GM12878 (cell line): ENCODE results near the gene FHOD3. TPM values are rescaled to one million over a fixed set of nuclear protein-coding genes. Genes with fewer than 3 reads are reported as not detected.

Source experiments
- ATAC-seq: fragments of 200-7000 bp; cut with Tn5 transposase; 3 replicates; pipeline ENCODE4 v1.9.1; 2020; ENCODE audit warnings: mild to moderate bottlenecking, moderate library complexity
- BruUV-seq: library from RNA; stranded (reverse); fragments of 400-500 nt; replicated peaks from 2 replicates; lab custom pipeline; 2021; lab: Mats Ljungman, UMichigan
- CTCF ChIA-PET: fragments of 300-600 bp; sonication (Branson Sonifier 250); formaldehyde crosslinking; extraction: SDS; loops from one replicate; lab custom pipeline; 2021; ENCODE audit warnings: inconsistent platforms; lab: Yijun Ruan, JAX
- POLR2A ChIA-PET: fragments of 350-600 bp; formaldehyde crosslinking; extraction: SDS; loops from one replicate; lab custom pipeline; 2021; ENCODE audit warnings: inconsistent platforms; lab: Charles Lee
- RAD21 ChIA-PET: fragments of 300-600 bp; sonication (Branson Sonifier 250); formaldehyde crosslinking; loops from one replicate; lab custom pipeline; 2023; ENCODE audit warnings: antibody characterized with exemption; ENCODE audit not compliant: unreplicated experiment; lab: Charles Lee
- SMC1A ChIA-PET: fragments of 300-600 bp; sonication (Branson Sonifier 250); formaldehyde crosslinking; loops from one replicate; lab custom pipeline; 2023; ENCODE audit not compliant: unreplicated experiment, uncharacterized antibody; lab: Charles Lee
- DNase-seq: peaks from one replicate; pipeline ENCODE4 v3.0.0-alpha.2; 2011; ENCODE audit warnings: low read depth, low spot score
- FAIRE-seq: peaks from 3 replicates; lab custom pipeline; 2011; peaks lifted over from hg19 to GRCh38; lab: Jason Lieb, UNC
- H2AFZ ChIP-seq: 2 replicates; pipeline ENCODE4 v1.6.0; 2011; ENCODE audit warnings: low read depth, low read length, control low read depth; ENCODE audit not compliant: control insufficient read depth
- H3K27ac ChIP-seq: 2 replicates; pipeline ENCODE4 v1.5.1; 2011; ENCODE audit warnings: control low read depth; ENCODE audit not compliant: control insufficient read depth, insufficient read depth
- H3K27me3 ChIP-seq, 2 experiments: replicated peaks in 1 of 2; 2 replicates each; pipeline versions ENCODE4 v1.6.0 to v1.6.1; 2011; ENCODE audit warnings: low read length in 1 of 2; ENCODE audit not compliant: control insufficient read depth in 2 of 2, insufficient read depth in 2 of 2
- H3K36me3 ChIP-seq, 2 experiments: 2 replicates each; pipeline ENCODE4 v1.5.1; 2011; ENCODE audit warnings: low read length in 1 of 2; ENCODE audit not compliant: control insufficient read depth in 2 of 2, insufficient read depth in 2 of 2
- H3K4me1 ChIP-seq: 2 replicates; pipeline ENCODE4 v1.6.1; 2011; ENCODE audit warnings: mild to moderate bottlenecking, low read length, moderate library complexity, mixed read lengths; ENCODE audit not compliant: control insufficient read depth, insufficient read depth
- H3K4me2 ChIP-seq: 2 replicates; pipeline ENCODE4 v1.6.0; 2011; ENCODE audit warnings: control low read depth; ENCODE audit not compliant: control insufficient read depth, insufficient read depth
- H3K4me3 ChIP-seq: fragments of 200-600 bp; sonication (generic); 2 replicates; pipeline ENCODE4 v1.5.1; 2016
- H3K79me2 ChIP-seq: 2 replicates; pipeline ENCODE4 v1.6.0; 2011; ENCODE audit warnings: low read length; ENCODE audit not compliant: control insufficient read depth, insufficient read depth
- H3K9ac ChIP-seq: 2 replicates; pipeline ENCODE4 v1.8.0; 2011; ENCODE audit warnings: low read length, control low read depth, mixed read lengths; ENCODE audit not compliant: control insufficient read depth, insufficient read depth
- H3K9me3 ChIP-seq: replicated peaks from 3 replicates; pipeline ENCODE4 v1.5.1; 2011; ENCODE audit warnings: mild to moderate bottlenecking, low read length; ENCODE audit not compliant: control insufficient read depth, insufficient read depth
- H4K20me1 ChIP-seq: 2 replicates; pipeline ENCODE4 v1.6.0; 2011; ENCODE audit not compliant: control insufficient read depth, insufficient read depth
- BRCA1 ChIP-seq: IDR thresholded peaks from 2 replicates; pipeline ENCODE4 v1.6.1; 2011; ENCODE audit warnings: low read depth, low read length, improper control_type of control experiment
- CREB1 ChIP-seq: IDR thresholded peaks from 2 replicates; pipeline ENCODE4 v1.6.1; 2012; ENCODE audit warnings: low read depth, mild to moderate bottlenecking, inconsistent platforms
- ELK1 ChIP-seq: IDR thresholded peaks from 2 replicates; pipeline ENCODE4 v1.6.1; 2012; ENCODE audit warnings: low read depth, low read length, improper control_type of control experiment
- IRF4 ChIP-seq: IDR thresholded peaks from 2 replicates; pipeline ENCODE4 v1.6.1; 2011; ENCODE audit warnings: low read depth, low read length
- MTA3 ChIP-seq: IDR thresholded peaks from 2 replicates; pipeline ENCODE4 v1.6.1; 2012; ENCODE audit warnings: low read length, inconsistent platforms, borderline replicate concordance
- MYC ChIP-seq: IDR thresholded peaks from 2 replicates; pipeline ENCODE4 v1.6.1; 2011; ENCODE audit warnings: mild to moderate bottlenecking, low read length, moderate library complexity, inconsistent platforms; ENCODE audit not compliant: insufficient read depth, insufficient replicate concordance, insufficient read length, severe bottlenecking
- NBN ChIP-seq: fragments of 450-650 bp; IDR thresholded peaks from 2 replicates; pipeline ENCODE4 v1.6.1; 2016
- NFXL1 ChIP-seq: fragments of 450-650 bp; IDR thresholded peaks from 2 replicates; pipeline ENCODE4 v1.6.1; 2017; ENCODE audit warnings: antibody characterized with exemption, mild to moderate bottlenecking, borderline replicate concordance
- PBX3 ChIP-seq: IDR thresholded peaks from 2 replicates; pipeline ENCODE4 v1.6.1; 2011; ENCODE audit warnings: mild to moderate bottlenecking, low read depth, low read length, moderate library complexity; ENCODE audit not compliant: insufficient replicate concordance
- SMARCA5 ChIP-seq: fragments of 450-650 bp; IDR thresholded peaks from 2 replicates; pipeline ENCODE4 v1.6.1; 2017; ENCODE audit warnings: mild to moderate bottlenecking
- SP1 ChIP-seq: IDR thresholded peaks from one replicate; pipeline ENCODE4 v1.6.1; 2011; ENCODE audit warnings: low read depth, low read length
- SPI1 ChIP-seq: IDR thresholded peaks from 2 replicates; pipeline ENCODE4 v1.6.1; 2011; ENCODE audit warnings: low read depth, mild to moderate bottlenecking, low read length, moderate library complexity, borderline replicate concordance; ENCODE audit not compliant: insufficient read depth
- STAT3 ChIP-seq: IDR thresholded peaks from 2 replicates; pipeline ENCODE4 v1.6.1; 2011; ENCODE audit warnings: low read depth, low read length, improper control_type of control experiment
- USF2 ChIP-seq: IDR thresholded peaks from 2 replicates; pipeline ENCODE4 v1.6.1; 2011; ENCODE audit warnings: low read depth, low read length, improper control_type of control experiment, borderline replicate concordance
- ZNF217 ChIP-seq: fragments of 450-650 bp; IDR thresholded peaks from 2 replicates; pipeline ENCODE4 v1.6.1; 2017; ENCODE audit warnings: antibody characterized with exemption, mild to moderate bottlenecking
- ZNF24 ChIP-seq: fragments of 450-650 bp; IDR thresholded peaks from 2 replicates; pipeline ENCODE4 v1.6.1; 2017; ENCODE audit warnings: antibody characterized with exemption, mild to moderate bottlenecking
- WGBS: methylation state at CpG from one replicate; pipeline ENCODE4 v1.1.6; 2016; ENCODE audit warnings: low lambda C conversion rate; ENCODE audit not compliant: insufficient replicate concordance, insufficient coverage; ENCODE audit errors: missing lambda C conversion rate; 5-methylcytosine and 5-hydroxymethylcytosine counted together
- in situ Hi-C: fragments of 300-500 bp; cut with MboI; formaldehyde crosslinking; loops from 9 replicates; pipeline ENCODE4 v1.14.3; 2018; ENCODE audit warnings: mixed read lengths
- intact Hi-C: fragments of 100-400 bp; cut with micrococcal nuclease; formaldehyde crosslinking; loops from one replicate; pipeline ENCODE4 v1.14.2; 2022; ENCODE audit not compliant: unreplicated experiment
- polyA plus RNA-seq, 11 experiments: library from polyadenylated mRNA; depleted of rRNA in 4 of 11; unstranded in 6 of 11; stranded (reverse) in 5 of 11; fragments of >200 nt; fragmentation: Nextera tagmentation in 4 of 11; fragmentation: Illumina TruSeq in 1 of 11; extraction: Ambion mirVana in 4 of 11; extraction: Trizol in 1 of 11; gene quantifications; 1 replicate in 1 of 11; 2 replicates in 10 of 11; pipeline versions ENCODE4 v1.2.1 to v1.2.3, GENCODE V29; 2011 to 2016; ENCODE audit warnings: inconsistent platforms in 2 of 11, missing spikeins in 2 of 11, low read depth in 1 of 11
- total RNA-seq, 4 experiments: library from RNA; depleted of rRNA in 3 of 4; stranded (reverse); fragments of >200 nt in 3 of 4; fragmentation: Illumina TruSeq in 1 of 4; extraction: Trizol in 1 of 4; gene quantifications; 2 replicates each; pipeline versions ENCODE4 v1.2.1 to v1.2.3, GENCODE V29; 2013 to 2021
- TF ChIP-seq, protein P1 (sequence below): IDR thresholded peaks from 2 replicates; pipeline ENCODE4 v1.6.1; 2011; ENCODE audit warnings: borderline replicate concordance, low read depth, mild to moderate bottlenecking, moderate library complexity, low read length; ENCODE audit not compliant: insufficient read depth, poor library complexity, severe bottlenecking

The FHOD3 gene
- total and polyA plus RNA-seq, 10 of the 15 experiments (the other 5 are each of a cell fraction or from before 2014, with no cell fraction given): 0.77 to 26.7 (median 10.4) TPM

DNA sequence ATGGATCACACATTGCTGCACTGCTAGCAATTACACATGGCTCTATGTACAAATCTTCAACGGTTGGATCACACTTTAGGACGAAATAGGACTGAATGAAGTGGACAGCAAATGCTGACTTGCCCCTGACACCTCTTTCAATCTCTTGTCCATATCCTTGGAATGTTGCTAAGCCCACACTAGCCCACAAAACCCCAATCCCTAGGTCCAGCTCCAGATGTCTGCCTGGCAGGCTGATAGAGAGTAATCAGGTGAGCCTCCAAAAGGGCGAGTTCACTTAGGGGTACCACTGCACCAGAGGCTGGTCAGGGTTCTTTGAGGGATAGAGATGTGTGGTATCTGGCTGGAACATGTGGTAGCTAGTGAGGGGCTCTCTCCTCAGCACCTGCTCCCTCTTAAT is 18.5 kb upstream of the FHOD3 start:
- no peaks in the 10 kb centered on the region for H3K9me3 ChIP-seq
- ATAC-seq (no peak), DNase-seq (no peak), FAIRE-seq (no peak)
- WGBS: 5% methylated on average over 3 of the region's 3 CpGs
- H3K4me1 ChIP-seq: no peaks in the 10 kb centered on the region
- no peak overlapping the region for H3K4me3 ChIP-seq
- intact Hi-C loops: no loop called here
- in situ Hi-C loops: no loop called here
- H4K20me1 ChIP-seq: no peaks in the 10 kb centered on the region
- H3K4me2 ChIP-seq: no peak overlapping the region
- TF ChIP-seq IRF4: no peak
- no peak for TF ChIP-seq MTA3
- no peak for TF ChIP-seq USF2
- no peak for TF ChIP-seq NFXL1
- no peak for TF ChIP-seq SP1
- TF ChIP-seq SPI1: no peak
- no peak for TF ChIP-seq ELK1
- TF ChIP-seq ZNF24: no peak
- TF ChIP-seq MYC: no peak
- no peak for TF ChIP-seq NBN
- TF ChIP-seq CREB1: no peak
- TF ChIP-seq PBX3: no peak
- no peak for TF ChIP-seq STAT3
- TF ChIP-seq BRCA1: no peak
- TF ChIP-seq, protein P1, sequence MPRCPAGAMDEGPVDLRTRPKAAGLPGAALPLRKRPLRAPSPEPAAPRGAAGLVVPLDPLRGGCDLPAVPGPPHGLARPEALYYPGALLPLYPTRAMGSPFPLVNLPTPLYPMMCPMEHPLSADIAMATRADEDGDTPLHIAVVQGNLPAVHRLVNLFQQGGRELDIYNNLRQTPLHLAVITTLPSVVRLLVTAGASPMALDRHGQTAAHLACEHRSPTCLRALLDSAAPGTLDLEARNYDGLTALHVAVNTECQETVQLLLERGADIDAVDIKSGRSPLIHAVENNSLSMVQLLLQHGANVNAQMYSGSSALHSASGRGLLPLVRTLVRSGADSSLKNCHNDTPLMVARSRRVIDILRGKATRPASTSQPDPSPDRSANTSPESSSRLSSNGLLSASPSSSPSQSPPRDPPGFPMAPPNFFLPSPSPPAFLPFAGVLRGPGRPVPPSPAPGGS: no peak
- TF ChIP-seq SMARCA5: no peak
- no peak for TF ChIP-seq ZNF217
- H3K27me3 ChIP-seq: peaks cover 0 to 2% of the 10 kb centered on the region in 2 experiments; a peak in 1 of 4 replicates
- ChIA-PET RAD21 (interaction anchor here (1.0 to 9.9 kb wide), 2 partner anchors 185 to 261 kb away, joined by 5 to 99 read pairs; no protein-coding TSS in a partner anchor), SMC1A (interaction anchor here (0.6 to 10.1 kb wide), 7 partner anchors 17 to 522 kb away, joined by 3 to 167 read pairs (median 3); no protein-coding TSS in a partner anchor), POLR2A (no interaction called here), CTCF (interaction anchor here (1.3 to 9.2 kb wide), 6 partner anchors 9 to 523 kb away, joined by 3 to 113 read pairs (median 8); no protein-coding TSS in a partner anchor)
- H3K36me3 ChIP-seq: no peaks in the 10 kb centered on the region
- BruUV-seq: no TSS peak
- no peaks in the 10 kb centered on the region for H3K79me2 ChIP-seq
- no peak overlapping the region for H2AFZ ChIP-seq
- H3K27ac ChIP-seq: no peak overlapping the region
- no peak overlapping the region for H3K9ac ChIP-seq
